Uterus (tissue), 4 donors: Measurements from ENCODE around the gene SLC5A9. TPM values are rescaled to one million over a fixed set of nuclear protein-coding genes. Genes with fewer than 3 reads are reported as not detected.
"Not testable (repeated sequence)": the region's sequence is repeated elsewhere in the genome, so short reads cannot be mapped to it uniquely, and the experiment has no call there.

ENCODE experiments used
- DNase-seq, 2 donors: peaks; one replicate each; pipeline ENCODE4 v3.0.0-alpha.2; 2019 to 2020
- H3K27ac ChIP-seq, 2 donors: fragments of 200-600 bp; sonication (generic); 1 replicate in 1 of 2; 2 replicates in 1 of 2; pipeline ENCODE4 v1.5.1; 2016 to 2018
- H3K27me3 ChIP-seq, 2 donors: fragments of 200-600 bp; sonication (generic); one replicate each; pipeline ENCODE4 v1.5.1; 2018 to 2019; ENCODE audit warnings: control low read depth in 1 of 2
- H3K36me3 ChIP-seq, 2 donors: fragments of 200-600 bp; sonication (generic); one replicate each; pipeline ENCODE4 v1.5.1; 2019; ENCODE audit warnings: control low read depth in 1 of 2
- H3K4me1 ChIP-seq, 2 donors: fragments of 200-600 bp; sonication (generic); one replicate each; pipeline ENCODE4 v1.5.1; 2018 to 2019; ENCODE audit warnings: control low read depth in 1 of 2
- H3K4me3 ChIP-seq, 2 donors: fragments of 200-600 bp; sonication (generic); 1 replicate in 1 of 2; 2 replicates in 1 of 2; pipeline ENCODE4 v1.5.1; 2018 to 2019; ENCODE audit warnings: mild to moderate bottlenecking in 1 of 2
- H3K9me3 ChIP-seq, 2 donors: fragments of 200-600 bp; sonication (generic); one replicate each; pipeline ENCODE4 v1.5.1; 2019; ENCODE audit warnings: control low read depth in 1 of 2
- CTCF ChIP-seq, 4 experiments: fragments of 200-600 bp in 2 of 4; fragments of 450-650 bp in 2 of 4; sonication (generic) in 2 of 4; IDR thresholded peaks; one replicate each; pipeline ENCODE4 v1.5.1; 2016 to 2019; ENCODE audit warnings: antibody characterized with exemption in 4 of 4, mild to moderate bottlenecking in 2 of 4, moderate library complexity in 1 of 4
- POLR2A ChIP-seq, 2 donors: fragments of 450-650 bp; IDR thresholded peaks; one replicate each; pipeline ENCODE4 v1.6.1; 2016; ENCODE audit warnings: antibody characterized with exemption in 2 of 2, mild to moderate bottlenecking in 1 of 2, moderate library complexity in 1 of 2
- intact Hi-C: fragments of 100-400 bp; cut with DNase I; formaldehyde crosslinking; loops from one replicate; pipeline ENCODE4 v1.15.1; 2023; ENCODE audit warnings: low total_unique reads
- total RNA-seq, 4 donors: library from RNA; depleted of rRNA in 3 of 4; stranded (reverse); fragments of >200 nt in 3 of 4; gene quantifications; one replicate each; pipeline versions ENCODE4 v1.1.0 to v1.2.4, GENCODE V29; 2014 to 2023
- donor health status: DM: yes; HTN: yes; CAD: no.

SLC5A9 gene
- total RNA-seq, 4 donors from 2014 or later = 0.21 to 0.82 TPM; not detected in 2

- Histone ChIP-seq H3K27me3 (no peaks in the 10 kb centered on the region), H3K27ac (no peak overlapping the region), H3K36me3 (no peaks in the 10 kb centered on the region), H3K4me3 (no peak overlapping the region), H3K9me3 (no peaks in the 10 kb centered on the region), H3K4me1 (no peaks in the 10 kb centered on the region)
- TF ChIP-seq CTCF (IDR thresholded peaks at IDR 0.05) = no peak
- no peak for TF ChIP-seq POLR2A (IDR thresholded peaks at IDR 0.05)
- DNase-seq = no peak
- intact Hi-C loops = no loop called here
These were observed 16.1 kb upstream of the SLC5A9 start for GRCh38 chr1:48206371-48206770.

GRCh38 chr1:48207131-48207530 lies 15.4 kb upstream of the SLC5A9 start:
- no peak for TF ChIP-seq CTCF (IDR thresholded peaks at IDR 0.05)
- TF ChIP-seq POLR2A (IDR thresholded peaks at IDR 0.05) = no peak
- Histone ChIP-seq H3K27ac (no peak overlapping the region), H3K4me1 (no peaks in the 10 kb centered on the region), H3K27me3 (no peaks in the 10 kb centered on the region), H3K36me3 (no peaks in the 10 kb centered on the region), H3K9me3 (no peaks in the 10 kb centered on the region), H3K4me3 (no peak overlapping the region)
- intact Hi-C loops = no loop called here
- no peak for DNase-seq

GRCh38 chr1:48207536-48208075 lies 14.9 kb upstream of the SLC5A9 start:
- no peak for DNase-seq
- H3K4me3 ChIP-seq = no peak overlapping the region
- no peaks in the 10 kb centered on the region for H3K9me3 ChIP-seq
- intact Hi-C loops = no loop called here
- TF ChIP-seq POLR2A (IDR thresholded peaks at IDR 0.05) (no peak), CTCF (IDR thresholded peaks at IDR 0.05) (no peak)
- no peak overlapping the region for H3K27ac ChIP-seq
- no peaks in the 10 kb centered on the region for H3K27me3 ChIP-seq
- H3K4me1 ChIP-seq = no peaks in the 10 kb centered on the region
- no peaks in the 10 kb centered on the region for H3K36me3 ChIP-seq

GRCh38 chr1:48208251-48208650 lies 14.3 kb upstream of the SLC5A9 start:
- H3K27me3 ChIP-seq = no peaks in the 10 kb centered on the region
- no peak overlapping the region for H3K27ac ChIP-seq
- no peak for TF ChIP-seq CTCF (IDR thresholded peaks at IDR 0.05)
- no peak for TF ChIP-seq POLR2A (IDR thresholded peaks at IDR 0.05)
- no peak for DNase-seq
- H3K9me3 ChIP-seq = no peaks in the 10 kb centered on the region
- no peak overlapping the region for H3K4me3 ChIP-seq
- intact Hi-C loops = no loop called here
- no peaks in the 10 kb centered on the region for H3K36me3 ChIP-seq
- H3K4me1 ChIP-seq = no peaks in the 10 kb centered on the region

- Histone ChIP-seq H3K27me3 (no peaks in the 10 kb centered on the region), H3K27ac (no peak overlapping the region), H3K9me3 (no peaks in the 10 kb centered on the region), H3K4me1 (no peaks in the 10 kb centered on the region), H3K36me3 (no peaks in the 10 kb centered on the region), H3K4me3 (no peak overlapping the region)
- TF ChIP-seq POLR2A (IDR thresholded peaks at IDR 0.05) = no peak
- TF ChIP-seq CTCF (IDR thresholded peaks at IDR 0.05) = no peak
- no peak for DNase-seq
- intact Hi-C loops = no loop called here
These were observed 13.9 kb upstream of the SLC5A9 start for GRCh38 chr1:48208652-48209051.

GRCh38 chr1:48213462-48213861 lies 9.1 kb upstream of the SLC5A9 start:
- H3K27ac ChIP-seq, H3K36me3 ChIP-seq, intact Hi-C loops: not testable (repeated sequence)

GRCh38 chr1:48214366-48214765 lies 8.2 kb upstream of the SLC5A9 start:
- DNase-seq, H3K27me3 ChIP-seq, H3K9me3 ChIP-seq, intact Hi-C loops, H3K4me3 ChIP-seq, H3K36me3 ChIP-seq, H3K4me1 ChIP-seq: not testable (repeated sequence)
- peak overlapping the region in 1 of 2 donors; percentile 63 for H3K27ac ChIP-seq

More at GRCh38 chr1:48213462-48213861, 9.1 kb upstream of the SLC5A9 start:
- not testable (repeated sequence) for H3K4me3 ChIP-seq, H3K27me3 ChIP-seq, H3K9me3 ChIP-seq, DNase-seq, H3K4me1 ChIP-seq
